Suppressor macrophage treated with lipopolysaccharide for 1 hour (primary cell): Measurements from ENCODE around the gene CSF1R.

Source experiments
- DNase-seq, 3 donors: peaks; one replicate each; pipeline ENCODE4 v3.0.0-alpha.2; 2020 to 2022

Gene CSF1R

DNA sequence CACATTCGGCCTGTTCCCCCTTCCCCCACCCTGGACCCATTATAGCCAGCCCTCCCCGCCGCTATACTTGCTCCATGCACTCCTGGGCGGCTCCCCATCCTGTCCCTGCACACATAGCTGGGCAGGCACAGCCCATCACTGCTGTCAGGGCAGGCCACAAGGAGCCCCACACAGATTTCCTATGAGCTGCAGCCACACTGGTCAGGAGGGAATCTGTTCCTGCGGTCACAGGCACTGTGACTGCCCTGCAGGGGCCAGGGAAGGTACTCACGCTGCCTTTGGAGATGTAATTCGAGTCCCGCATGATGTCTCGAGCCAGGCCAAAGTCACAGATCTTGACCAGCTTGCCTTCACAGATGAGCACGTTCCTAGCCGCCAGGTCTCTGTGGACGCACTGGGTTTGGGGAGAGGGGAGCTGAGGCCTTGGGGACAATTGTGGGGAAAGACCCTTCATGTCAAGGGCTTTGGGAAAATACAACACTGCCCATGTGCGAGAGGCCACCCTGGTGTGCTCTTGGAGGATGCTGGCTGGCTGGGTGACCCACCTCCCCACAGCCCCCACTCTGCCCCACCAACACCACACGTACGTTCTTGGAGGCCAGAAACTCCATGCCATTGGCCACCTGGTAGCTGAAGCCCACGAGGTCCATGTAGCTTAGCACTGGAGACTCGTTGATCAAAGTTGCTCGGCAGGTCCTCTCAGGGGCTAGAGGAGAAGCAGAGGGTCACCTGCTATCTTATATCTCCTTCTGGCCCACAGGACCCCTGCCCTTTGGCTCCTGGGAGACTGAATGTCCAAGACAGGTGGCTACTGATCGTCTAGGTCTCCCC, 34.5 kb upstream of the CSF1R start:
- no peak for DNase-seq

DNA sequence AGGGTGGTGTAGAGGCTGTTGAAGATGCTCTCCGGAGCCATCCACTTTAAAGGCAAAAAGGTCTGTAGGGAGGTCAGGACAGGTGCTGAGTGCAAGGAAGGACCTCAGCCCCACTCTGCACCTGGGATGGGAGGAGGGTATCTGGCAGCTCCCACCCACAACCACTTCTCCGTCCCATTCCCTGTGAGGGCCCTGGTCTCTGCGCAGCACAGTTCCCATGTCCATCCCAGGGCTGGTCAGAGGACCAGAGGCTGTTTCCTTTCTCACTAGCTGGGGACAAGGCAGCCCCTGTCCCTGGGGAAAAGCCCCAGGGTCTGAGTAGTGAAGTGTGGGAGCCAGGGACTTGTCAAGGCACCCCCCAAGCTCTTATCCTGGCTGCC, 33.7 kb upstream of the CSF1R start:
- no peak for DNase-seq

DNA sequence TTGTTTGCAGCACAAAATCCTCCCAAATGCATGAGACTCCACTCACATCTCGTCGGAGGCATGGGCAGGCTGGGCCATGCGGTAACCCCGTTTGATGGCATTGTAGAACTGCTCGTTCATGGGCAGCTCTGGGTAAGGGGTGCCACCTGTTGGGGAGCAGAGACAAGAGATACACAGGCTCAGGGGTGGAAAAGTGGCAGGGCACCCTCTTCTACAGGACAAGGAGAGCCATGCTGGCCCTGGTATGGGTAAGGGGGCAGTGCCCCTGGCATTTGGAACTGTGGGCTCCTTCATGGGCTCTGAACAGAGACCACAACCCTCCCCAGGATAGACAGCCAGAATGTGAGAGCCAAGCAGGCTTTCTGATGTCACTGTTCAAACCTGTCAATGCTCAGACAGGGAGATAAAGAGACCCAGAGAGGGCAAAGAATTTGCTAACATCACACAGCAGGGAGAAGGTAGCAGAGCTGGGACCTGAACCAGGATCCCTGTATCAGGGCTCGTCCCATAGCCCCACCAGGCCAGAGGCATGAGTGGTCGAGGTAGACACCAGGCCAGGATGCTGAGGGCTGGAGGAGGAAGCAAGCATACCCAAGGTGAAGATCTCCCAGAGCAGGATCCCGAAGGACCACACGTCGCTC, 33.2 kb upstream of the CSF1R start:
- DNase-seq: peak; percentile 30 to 51 (median 44)

DNA sequence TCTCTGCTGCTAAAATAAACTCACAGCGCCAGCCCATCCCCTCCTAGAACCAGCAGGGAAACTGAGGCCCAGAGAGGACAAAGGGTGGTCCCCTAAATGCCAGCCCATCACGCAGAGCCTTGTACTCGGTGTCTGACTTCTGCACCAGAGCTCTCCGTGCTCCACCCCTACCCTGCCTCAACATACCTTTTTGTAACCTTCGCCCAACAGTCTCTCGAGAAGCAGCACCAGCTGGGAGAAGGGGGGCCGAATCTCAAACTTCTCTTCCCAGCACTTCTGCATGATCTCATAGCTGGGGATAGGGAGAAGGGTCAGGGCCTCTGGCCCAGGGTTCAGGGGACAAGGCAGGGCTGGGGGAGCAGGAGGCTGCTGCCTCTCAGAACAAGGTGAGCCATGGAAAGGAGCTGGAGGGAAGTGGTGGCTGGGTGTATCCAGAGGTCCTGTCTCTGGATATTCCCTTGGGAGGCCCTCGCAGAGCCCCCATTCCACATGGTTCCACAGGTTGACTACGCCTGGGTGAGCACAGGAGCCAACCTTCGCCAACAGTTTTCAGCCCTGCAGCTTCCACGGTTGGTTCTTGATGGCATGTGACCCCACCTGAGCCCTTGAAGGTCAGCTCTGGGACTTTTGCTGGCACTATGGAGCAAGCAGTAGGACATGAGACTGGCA, 32.3 kb upstream of the CSF1R start:
- DNase-seq: no peak

DNA sequence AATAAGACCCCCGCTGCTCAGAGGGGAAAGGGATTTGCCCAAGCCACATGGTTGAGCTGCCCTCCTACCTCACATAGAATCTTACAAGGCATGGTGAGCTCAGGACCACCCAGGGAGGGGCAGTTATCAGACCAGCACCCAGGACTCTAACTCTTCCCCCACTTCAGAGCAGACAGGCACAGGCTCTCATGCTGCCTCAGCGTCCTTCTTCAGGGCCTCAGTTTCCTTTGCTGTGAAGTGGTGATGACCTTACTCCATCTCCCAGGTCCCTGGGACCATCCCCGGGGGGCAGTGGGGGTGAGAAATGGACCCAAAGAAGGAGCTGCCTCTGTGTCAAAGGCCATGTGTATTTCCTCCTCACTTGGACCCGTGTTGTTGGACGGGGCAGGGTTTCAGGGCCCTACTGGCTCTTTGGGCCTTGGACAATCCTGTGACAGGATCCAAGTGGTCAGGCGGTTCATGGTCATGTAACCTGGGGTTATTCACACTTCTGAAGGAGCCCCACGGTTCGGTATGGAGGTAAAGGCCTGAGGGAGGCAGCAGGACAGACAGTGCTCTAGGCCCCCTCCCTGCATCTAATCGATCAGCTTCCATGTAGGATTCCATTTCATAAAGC, 31.7 kb upstream of the CSF1R start:
- DNase-seq: no peak

DNA sequence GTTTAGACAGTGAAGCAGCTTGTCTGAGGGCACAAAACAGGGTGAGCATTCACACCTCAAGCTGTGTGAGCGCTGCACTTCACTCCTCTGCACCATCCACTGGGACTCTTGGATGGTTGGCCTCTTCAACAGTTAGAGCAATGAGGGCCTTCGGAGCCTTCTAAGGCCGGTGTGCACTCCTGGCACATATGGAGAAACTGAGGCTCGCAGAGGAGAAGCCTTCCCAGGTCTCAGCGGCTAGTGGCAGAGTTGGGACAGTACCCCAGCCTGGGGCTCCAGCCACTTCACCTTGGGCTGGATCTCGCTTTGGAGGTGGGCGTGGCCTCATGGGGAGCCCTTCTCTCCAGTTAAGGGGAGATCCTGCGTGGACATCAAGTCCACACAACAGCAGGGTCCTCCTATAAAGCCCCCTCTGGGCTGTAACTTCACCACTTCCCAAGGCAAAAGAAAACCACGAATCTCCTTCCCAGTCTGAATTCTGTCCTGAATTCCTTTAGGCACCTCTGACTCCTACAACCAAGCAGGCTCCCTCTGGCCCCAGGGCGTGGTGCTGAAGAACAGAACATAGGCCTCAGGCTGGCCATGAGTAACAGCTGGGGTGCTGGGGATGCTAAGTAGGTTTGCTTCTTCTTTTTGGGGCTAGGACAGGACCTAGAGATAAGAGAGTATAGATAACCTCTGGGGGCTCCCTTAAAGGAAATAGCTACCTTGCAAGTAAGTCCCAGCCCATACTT, 30.5 kb upstream of the CSF1R start:
- DNase-seq: peak in 1 of 3 donors; percentile 32

DNA sequence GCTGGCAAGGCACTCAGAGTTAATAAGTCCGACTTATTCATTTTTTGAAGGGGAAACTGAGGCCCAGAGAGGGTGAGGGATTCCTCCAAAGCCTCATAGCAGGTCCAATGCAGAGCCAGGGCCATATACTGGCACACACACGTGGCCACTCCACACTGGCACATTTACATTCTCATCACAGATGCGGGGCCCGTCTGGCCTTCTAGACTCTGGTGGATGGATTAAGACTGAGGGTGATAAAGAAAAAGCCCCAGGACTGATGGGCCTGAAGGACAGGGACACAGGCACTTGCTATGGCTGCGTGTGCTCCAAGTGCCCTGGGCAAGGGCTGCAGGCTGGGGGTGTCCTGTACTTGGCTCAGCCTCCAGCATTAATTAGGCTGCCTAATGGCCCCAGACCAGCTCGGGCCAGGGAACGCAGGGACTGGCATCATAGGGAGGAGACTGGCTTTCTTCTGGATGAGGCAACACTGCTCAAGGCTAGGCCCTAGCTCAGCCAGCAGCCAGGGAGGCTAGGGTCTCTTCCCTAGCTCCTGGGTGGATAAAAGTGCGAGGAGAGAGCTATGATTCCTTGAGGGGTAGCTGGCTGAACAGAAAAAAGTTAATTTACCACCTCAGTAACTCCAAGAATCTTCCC, 28.5 kb upstream of the CSF1R start:
- no peak for DNase-seq

DNA sequence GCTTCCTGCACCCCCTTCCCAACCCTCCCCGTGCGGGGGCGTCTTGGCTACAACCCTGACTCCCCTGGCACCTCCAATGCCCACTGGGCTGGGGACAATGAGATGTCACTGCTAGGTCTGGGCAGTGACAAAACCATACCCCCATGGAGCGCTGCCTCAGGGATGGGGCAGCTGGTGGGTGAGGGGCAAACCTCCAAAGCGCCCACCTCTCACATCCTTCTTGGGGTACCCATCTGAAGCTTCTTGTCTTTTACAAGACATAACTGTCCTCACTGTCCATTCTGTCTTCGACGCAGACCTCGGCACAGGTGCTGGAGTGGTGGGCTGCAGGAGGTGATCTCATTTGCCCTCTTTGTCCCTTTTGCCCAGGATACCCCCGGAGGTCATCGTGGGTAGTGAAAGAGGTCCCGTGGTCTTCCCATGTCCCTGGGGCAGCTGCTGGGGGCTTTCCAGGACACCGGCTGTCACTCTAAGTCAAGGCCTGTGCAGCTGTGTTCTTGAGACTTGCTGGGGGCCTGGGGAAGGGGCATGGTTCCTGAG, 27.8 kb upstream of the CSF1R start:
- no peak for DNase-seq

DNA sequence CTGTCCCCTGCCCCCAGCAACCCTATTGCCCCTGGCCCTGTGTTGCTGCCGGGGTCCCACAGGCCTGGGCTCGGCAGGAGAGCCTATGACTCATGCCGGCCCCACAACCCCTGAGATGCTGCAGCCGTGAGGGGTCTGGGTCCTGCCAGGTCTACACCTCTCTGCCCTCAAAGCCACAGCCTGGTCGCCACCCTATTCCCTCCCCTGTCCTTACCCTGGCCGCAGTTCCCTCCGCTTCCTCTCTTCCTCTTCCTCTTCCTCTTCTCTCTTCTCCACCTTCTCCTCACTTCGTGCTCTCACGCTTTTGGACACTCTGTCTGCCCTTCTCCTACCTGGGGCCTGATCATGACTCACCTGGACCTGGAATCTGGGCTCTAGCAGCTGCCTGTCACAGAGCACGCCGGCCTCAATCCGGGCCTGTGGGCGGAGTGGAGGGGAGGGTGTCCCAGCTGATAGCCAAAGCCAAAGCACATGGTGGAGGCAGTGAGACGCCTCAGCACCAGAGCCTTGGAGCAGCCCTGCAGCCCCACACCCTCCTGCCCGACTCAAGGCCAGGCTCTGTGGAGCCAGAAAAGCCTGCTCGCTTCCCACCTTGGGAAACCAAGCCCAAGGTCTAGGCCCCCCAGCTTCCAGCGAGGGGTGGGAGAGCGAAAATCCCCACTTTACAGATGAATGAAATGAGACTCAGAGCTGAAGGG, 26.8 kb upstream of the CSF1R start:
- DNase-seq: peak in 1 of 3 donors; percentile 31

DNA sequence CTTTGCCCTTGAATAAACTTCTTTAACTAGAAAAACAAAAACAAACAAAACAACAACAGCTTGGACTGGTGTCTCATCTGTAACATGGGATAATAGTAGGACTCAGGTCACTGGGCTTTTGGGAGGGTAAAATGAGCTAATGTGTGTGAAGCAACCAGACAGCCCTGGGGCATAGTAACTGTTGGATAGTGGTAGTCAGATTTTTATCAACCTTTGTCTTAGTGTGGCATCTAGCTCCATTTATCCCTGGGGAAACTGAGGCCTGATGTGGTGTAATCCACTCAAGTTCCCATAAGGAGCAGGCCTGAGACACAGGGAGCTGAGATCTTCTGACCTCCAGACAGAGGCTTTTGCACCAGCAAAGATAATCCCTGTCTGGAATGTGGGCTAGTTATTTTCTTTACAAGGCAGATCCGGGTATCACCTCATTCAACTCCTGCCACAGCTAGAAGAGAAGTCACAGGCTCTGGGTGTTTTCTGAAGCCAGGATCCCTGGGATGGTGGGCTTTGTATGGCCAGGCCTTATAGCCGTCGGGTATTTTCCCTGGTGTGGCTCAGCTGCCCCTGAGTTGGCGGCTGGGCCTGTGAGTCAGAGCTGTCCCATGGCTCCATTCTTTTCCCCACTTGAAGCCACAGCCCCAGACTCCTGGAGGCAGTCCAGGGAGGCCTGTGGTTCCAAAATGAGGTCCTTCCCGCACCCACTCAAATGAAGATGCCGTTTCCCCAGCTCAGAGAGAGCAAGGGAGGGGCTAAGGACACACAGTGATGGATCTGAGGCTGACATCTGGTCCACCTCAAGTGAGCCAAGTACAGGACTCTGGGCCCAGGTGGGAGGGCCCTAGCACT, 26.1 kb upstream of the CSF1R start:
- DNase-seq: peak; percentile 94 to 96 (median 94)

DNA sequence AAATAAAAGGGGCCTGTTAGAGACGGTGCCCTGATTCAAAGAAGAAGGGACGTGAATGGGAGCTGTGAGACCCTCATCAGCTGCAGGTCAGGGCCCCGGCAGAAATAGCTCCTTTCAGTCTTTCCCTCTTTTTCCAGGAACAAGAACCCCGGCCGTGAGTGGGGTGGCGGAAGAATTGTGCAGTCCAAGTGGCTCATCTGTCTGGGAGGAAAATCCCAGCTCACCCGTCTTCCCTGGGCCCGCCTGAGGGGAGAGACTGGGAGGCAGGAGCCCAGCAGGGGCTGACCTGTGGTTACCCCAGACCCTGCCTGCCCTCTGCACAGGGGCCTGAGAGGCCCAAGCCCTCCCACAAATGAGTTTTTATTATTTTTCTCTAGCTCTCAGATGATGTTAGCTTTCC, 24.8 kb upstream of the CSF1R start:
- DNase-seq: peak in 1 of 3 donors; percentile 32

DNA sequence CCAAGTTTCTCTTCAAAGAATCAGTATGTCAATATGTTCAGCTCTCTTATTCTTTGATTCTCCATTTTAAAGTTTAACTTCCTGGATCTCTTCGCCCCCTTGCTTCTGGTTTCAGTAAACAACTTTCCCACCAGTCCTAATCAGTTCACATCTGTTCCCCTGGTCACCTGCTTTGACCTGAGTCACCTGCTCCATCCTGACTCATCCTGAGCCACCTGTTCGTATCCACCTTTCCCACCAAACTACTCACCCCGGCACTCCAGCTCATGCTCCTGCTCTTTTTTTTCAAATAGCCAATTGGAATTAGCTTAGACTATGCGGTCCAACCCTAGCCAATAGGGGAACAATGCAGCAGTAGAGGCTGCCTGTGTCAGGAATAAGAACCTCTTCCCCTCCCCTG, 23.6 kb upstream of the CSF1R start:
- DNase-seq: no peak

DNA sequence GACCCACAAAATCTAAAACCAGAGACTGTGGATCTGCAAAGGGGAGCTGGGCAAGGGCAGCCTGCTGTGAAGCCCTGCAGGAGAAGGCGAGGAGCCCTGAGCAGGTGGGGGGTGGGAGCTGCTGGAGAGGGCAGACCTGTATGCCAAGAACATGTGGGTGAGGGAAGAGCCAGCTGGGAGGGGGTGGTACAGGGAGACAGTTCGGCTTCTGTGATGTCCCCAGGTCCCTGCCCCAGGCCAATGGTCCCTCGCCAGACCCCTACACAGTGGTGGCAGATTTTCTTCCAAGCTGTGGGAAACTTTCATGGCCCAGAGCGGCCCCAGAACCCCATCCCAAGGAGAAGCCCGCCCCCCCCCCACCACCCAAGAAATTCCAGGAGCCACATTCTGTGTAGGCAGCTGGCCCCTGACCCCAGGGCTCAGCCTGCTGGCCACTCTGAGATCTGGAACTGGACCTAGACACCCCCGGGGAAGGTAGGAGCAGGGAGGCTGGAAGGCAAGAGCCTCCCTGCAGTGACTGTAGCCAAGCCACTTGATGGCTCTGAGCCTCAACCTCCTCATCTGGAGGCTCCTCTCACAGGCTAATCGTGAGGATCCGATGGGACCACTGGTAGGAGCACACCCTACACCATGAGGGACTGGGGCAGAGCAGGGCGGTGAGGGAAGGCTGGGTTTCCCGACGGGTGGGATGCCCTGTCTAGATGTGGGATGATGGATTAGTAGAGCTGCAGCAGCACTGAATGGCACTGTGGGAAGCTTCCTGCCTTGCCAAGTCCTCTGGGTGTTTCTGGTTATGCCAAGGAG, 22.6 kb upstream of the CSF1R start:
- no peak for DNase-seq

DNA sequence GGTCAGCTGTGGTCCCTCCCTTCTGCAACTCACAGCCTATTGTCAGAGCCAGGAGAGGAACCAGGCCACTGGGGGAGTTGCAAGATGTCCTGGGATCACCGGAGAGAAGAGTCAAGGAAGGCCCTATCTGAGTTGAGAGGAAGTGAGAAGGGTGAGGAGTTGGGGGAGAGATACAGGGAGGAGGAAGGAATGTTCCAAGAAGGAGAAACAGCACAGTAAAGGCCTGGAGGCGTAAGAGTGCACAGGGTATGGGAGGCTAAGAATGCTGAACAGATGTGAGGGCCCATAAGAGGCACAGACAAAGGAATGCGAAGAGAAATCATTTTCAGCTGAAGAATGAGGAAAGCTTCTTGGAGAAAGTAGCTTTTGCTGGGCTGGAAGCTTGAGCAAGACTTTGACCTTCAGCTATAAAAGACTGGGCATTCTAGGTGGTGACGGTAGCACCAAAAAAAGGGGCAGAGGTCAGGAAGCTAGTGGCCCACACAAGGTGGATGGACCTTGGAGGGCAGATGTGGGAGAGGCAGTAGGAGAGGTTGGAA, 21.6 kb upstream of the CSF1R start:
- DNase-seq: no peak

DNA sequence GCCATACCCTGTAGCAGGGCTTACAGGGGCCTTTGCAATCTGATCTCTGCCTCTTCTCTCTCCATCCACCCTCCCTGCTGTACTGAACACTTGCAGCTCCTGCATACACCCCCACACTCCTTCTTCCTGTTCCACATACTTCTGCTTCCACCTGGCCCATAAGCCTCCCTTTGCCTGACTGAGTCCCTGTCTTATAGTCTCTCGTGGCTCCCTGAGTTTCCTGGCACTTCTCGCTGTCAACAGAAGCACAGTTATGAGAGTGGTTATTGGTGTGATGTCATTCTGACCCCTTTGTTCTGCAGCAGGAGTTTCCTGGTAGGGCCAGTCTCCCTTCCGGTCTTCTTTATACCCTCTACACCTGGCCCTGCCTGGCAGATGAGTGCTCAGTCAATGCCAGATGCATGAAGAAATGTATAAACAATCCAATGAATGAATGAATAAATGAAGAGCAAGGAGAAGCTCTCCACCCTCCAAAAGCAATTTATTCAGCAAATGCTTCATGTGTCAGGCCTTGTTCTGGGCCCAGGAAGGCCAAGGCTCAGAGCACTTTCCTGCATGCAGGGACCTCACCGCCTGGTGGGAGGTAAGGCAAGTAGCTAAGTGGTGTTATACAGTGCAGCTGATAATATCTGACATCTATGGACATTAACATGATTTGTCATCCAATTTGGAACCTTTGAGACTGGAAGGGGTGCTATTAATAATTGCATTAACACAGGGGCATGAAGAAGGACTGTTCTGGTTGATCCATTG, 20.5 kb upstream of the CSF1R start:
- no peak for DNase-seq

DNA sequence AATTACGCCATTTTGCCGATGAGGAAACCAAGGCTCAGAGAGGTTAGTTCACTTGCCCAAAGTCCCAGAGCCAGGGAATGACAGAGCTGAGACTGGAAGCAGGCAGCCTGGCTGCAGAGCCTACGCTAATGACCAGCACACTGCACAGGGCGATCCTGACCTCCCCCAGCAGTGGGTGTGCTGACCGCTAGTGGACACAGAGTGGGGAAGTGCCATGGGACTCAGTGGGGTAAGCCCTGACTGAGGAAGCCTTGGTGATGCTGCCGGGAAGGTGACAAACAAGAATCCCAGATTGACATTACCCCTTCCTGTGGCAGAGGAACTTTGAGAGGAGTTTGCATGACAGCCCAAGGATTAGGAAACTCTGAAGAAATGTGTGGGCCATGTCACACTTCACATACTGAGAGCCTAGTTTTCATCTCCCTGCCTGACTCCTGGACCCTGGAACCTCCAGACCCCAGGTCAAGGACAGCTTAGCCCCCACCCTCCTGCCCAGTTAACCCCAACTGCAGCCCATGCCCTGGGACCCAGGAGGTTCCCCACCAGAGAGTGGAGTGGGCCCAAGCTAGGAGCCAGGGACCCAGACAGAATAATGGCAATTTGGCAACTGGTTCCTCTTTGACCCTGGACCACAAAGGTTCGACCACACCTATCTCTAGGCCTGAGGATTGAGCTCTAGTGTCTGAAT, 19.7 kb upstream of the CSF1R start:
- peak; percentile 90 to 96 (median 93) for DNase-seq

DNA sequence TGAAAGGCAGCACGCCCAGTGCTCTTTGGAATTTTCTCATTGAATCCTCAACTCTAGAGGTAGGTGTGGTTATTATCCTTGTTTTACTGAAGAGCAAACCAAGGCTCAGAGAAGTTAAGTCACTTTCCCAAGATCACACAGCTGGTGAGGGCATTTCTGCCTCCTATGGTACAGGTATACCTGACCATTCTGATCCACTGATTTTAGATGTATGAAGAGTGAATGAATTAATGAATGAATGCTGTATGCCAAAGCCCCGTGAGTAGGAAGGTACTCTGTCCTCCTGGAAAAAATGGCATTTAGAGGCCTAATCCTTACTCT, 18.2 kb upstream of the CSF1R start:
- DNase-seq: no peak
